NCI-H2227 (cell line): ENCODE data around the gene SETD2.
"Not testable (repeated sequence)": the region's sequence is repeated elsewhere in the genome, so short reads cannot be mapped to it uniquely, and the experiment has no call there.

ENCODE experiments used
- DNase-seq: peaks from one replicate; lab custom pipeline; 2025; ENCODE audit not compliant: unreplicated experiment; lab: John Stamatoyannopoulos, UW

Gene SETD2, protein sequence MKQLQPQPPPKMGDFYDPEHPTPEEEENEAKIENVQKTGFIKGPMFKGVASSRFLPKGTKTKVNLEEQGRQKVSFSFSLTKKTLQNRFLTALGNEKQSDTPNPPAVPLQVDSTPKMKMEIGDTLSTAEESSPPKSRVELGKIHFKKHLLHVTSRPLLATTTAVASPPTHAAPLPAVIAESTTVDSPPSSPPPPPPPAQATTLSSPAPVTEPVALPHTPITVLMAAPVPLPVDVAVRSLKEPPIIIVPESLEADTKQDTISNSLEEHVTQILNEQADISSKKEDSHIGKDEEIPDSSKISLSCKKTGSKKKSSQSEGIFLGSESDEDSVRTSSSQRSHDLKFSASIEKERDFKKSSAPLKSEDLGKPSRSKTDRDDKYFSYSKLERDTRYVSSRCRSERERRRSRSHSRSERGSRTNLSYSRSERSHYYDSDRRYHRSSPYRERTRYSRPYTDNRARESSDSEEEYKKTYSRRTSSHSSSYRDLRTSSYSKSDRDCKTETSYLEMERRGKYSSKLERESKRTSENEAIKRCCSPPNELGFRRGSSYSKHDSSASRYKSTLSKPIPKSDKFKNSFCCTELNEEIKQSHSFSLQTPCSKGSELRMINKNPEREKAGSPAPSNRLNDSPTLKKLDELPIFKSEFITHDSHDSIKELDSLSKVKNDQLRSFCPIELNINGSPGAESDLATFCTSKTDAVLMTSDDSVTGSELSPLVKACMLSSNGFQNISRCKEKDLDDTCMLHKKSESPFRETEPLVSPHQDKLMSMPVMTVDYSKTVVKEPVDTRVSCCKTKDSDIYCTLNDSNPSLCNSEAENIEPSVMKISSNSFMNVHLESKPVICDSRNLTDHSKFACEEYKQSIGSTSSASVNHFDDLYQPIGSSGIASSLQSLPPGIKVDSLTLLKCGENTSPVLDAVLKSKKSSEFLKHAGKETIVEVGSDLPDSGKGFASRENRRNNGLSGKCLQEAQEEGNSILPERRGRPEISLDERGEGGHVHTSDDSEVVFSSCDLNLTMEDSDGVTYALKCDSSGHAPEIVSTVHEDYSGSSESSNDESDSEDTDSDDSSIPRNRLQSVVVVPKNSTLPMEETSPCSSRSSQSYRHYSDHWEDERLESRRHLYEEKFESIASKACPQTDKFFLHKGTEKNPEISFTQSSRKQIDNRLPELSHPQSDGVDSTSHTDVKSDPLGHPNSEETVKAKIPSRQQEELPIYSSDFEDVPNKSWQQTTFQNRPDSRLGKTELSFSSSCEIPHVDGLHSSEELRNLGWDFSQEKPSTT (N-terminal part only)

GRCh38 chr3:47164007-47164881, at the start of gene SETD2:
SETD2 (minus strand) TSS chr3:47164113; CDS start chr3:47163924, 189 bp downstream.
- peak; percentile 89 for DNase-seq

DNA sequence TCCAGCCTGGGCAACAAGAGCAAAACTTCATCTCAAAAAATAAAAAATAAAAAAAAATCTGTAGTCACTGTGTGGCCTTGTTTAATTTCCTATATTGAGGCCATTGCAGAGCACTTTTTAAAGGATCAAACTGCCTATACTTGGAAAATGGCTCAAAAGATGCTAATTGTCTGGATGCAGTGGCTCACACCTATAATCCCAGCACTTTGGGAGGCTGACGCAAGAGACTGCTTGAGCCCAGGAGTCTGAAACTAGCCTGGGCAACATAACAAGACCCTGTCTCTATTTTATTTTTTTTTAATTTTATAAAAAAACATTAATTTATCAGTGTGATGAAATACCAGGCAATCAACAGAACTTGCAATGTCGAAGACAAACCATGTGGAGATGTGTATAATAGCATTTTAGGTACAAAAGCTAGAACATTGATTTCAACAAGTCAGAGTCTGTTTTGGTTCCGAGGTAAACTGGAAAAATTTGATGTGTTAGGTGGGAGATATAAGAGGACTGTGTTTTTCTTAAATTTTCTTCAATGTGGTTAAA, 47.0 kb upstream of the SETD2 start:
- DNase-seq = no peak

DNA sequence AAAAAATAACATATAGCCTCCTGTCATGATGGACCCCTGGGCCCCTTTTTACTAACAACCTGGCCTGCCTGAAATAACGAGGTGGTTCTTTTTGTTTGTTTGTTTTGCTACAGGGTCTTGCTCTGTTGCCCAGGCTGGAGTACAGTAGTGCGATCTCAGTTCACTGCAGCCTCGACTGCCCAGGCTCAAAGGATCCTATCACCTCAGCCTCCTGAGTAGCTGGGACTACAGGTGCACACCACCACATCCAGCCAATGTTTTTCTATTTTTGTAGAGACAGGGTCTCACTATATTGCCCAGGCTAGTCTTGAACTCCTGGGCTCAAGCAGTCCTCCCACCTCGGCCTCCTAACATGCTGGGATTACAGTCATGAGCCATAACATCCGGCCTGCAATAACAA, 42.1 kb upstream of the SETD2 start:
- not testable (repeated sequence) for DNase-seq

GRCh38 chr3:47204875-47205274, 41.0 kb upstream of the SETD2 start:
- no peak for DNase-seq

DNA sequence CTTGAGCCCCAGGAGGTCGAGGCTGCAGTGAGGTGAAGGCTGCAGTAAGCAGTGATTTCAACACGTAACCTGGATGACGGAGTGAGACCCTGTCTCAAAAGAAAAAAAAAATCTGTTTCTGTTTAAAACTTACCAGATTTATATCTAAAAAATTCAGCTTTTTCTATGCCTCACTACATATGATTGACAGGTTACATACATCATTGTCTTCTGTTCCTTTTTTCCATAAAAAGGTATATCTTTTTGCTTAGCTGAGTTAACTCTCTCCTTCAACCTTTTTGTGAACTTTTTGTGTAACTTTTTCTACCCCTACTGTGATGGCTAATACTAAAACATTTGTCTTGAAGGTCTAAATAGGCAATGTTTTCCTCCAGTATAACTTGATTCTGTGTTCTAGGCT, 38.6 kb upstream of the SETD2 start:
- no peak for DNase-seq

DNA sequence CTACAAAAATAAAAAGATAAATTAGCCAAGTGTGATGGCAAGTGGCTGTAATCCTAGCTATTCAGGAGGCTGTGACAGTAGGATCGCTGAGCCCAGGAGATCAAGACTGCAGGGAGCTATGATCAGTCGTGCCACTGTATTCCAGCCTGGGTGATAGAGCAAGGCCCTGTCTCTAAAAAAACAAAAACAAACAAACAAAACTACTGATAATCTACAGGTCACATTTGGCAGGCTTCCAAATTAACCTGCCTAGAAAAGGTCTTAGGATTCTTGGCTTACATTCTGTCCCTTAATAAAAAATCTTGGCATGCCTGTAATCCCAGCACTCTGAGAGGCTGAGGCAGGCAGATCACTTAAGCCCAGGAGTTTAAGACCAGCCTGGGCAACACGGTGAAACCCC, 33.4 kb upstream of the SETD2 start:
- no peak for DNase-seq

GRCh38 chr3:47194994-47195393, 31.1 kb upstream of the SETD2 start:
- DNase-seq = no peak

DNA sequence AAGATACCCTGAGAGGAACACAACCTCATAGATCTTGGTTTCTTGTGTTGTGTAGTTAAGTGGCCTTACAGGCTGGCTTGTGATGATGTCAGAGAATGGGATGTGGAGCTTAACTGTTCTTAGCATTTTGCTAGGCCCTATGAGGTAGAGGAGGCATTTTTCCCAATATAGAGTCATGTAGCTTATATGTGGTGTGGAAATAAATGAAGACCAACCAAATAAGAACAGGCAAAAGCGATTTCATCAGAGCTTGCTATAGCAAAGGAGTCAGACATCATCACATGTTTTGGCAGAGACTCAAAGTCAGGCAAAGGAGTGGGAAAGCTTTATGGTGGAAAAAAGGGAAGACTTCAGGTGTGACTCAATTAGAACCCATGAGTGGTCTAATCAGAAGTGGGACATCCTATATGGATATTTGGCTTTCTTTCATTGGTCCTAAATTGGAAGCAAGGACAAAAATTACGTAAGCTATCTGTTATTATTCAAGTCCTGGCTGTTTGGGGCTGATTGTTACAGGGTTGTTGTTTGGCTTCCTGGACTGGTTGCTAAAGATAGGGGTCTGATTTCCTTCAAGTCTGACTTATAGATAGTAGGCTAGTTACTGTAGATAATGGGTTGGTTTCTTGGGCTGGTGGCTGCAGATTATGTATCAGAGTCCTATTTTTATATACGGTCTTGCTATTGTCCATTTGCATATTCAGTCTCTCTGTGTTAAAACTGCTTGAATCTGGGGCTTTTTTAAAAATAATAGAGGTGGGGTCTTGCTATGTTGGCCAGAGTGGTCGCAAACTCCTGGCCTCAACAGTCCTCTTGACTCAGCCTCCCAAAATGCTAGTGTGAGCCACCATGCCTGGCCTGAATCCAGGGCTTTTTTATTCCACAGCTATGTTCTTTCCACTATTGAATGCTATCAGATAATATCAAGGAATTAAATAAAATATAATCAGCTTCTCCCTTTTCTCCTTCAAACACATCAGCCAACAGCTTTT, 30.3 kb upstream of the SETD2 start:
- DNase-seq = no peak

GRCh38 chr3:47186285-47186684, 22.4 kb upstream of the SETD2 start:
- DNase-seq = no peak

DNA sequence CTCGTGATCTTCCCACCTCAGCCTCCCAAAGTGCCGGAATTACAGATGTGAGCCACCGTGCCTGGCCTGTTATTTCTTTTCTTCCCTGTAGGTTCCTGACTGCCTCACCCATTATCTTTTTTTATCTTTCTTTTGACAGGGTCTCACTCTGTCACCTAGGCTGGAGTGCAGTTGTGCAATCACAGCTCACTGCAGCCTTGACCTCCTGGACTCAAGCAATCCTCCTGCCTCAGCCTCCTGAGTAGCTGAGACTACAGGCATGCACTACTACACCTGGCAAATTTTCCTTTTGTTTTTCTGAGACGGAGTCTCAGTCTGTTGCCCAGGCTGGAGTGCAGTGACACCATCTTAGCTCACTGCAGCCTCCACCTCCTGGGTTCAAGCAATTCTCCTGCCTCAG, 17.8 kb upstream of the SETD2 start:
- DNase-seq = not testable (repeated sequence)

DNA sequence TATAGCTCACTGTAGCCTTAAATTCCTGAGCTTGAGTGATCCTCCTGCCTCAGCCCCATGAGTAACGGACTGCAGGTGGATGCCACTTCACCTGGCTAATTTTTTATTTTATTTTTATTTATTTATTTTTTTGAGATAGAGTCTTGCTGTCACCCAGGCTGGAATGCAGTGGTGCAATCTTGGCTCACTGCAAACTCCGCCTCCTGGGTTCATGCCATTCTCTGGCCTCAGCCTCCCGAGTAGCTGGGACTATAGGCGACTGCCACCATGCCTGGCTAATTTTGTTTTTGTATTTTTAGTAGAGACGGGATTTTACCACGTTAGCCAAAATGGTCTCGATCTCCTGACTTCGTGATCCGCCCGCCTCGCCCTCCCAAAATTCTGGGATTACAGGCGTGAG, 16.1 kb upstream of the SETD2 start:
- DNase-seq = not testable (repeated sequence)

DNA sequence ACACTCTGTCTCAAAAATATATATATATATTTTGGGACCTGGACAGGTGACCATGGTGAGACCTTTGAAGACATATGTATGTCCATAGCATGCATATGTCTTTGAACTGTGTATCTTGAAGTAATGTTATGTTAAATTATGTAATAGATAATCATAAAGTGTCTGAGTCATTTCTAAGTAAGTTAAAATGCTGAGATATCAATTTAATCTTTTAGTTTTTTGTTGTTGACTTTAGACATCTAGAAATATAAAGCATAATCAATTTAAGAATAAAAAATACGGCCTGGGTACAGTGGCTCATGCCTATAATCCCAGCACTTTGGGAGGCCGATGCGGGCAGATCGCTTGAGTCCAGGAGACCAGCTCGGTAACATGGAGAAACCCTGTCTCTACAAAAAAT, 12.7 kb upstream of the SETD2 start:
- DNase-seq = no peak

GRCh38 chr3:47163169-47164006, 525 bp downstream of the SETD2 start:
- DNase-seq = peak; percentile 72

DNA sequence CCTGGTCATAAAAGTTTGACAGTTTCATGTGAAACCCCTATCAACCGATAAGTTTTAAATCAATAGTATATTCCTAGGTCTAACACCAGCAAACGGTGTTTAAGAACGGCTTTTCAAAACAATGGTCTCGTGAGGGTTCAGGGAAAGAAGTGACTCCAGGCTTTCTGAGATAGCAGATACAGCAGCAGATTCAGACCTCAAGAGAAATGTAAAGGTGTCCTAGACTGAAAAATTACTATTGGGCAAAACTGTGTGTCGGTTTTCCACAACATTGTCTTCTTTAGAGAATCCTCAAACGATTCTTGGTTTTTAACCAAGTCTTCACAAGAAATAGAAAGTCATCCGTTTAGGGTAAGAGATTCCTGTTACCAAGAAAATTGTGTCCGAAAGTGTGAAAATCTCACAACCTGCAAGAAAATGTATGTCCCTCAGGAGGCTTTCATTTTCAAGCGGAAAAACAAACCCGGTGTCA, 1.2 kb downstream of the SETD2 start:
- peak; percentile 3 for DNase-seq

DNA sequence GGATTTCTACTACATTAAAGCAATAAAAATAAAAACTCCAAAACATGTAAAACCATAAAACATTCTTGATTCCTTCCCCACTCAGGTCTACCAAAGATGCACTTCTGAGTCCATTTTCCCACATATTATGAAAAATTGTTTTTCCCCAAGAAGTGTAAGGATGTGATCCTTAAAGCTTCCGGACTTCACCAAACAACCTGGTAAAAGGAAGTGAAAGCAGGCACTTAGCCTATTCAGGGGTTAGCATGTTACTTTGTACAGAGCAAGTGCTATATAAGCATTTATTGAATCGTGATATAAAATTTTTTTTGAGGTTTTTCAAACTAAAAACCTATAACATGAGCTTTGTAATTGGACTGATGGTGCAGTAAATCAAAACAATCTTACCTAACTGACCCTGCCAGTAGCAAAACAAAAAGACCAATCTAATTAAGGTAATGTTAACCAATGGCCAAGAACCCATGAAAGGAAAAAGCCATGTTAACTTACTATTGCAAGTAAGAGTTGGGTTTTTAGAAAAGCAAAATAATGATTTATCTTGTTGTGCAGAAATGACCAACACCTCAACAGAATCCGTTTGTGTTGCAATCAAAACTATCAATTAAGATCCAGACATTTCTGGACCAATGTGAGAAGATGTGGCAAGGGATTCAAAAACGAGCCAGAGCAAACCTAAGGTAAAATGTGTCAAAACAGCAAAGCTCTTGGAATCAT, 1.8 kb downstream of the SETD2 start:
- no peak for DNase-seq

- DNase-seq = no peak
Measured at GRCh38 chr3:47159820-47160219, 4.1 kb downstream of the SETD2 start.

DNA sequence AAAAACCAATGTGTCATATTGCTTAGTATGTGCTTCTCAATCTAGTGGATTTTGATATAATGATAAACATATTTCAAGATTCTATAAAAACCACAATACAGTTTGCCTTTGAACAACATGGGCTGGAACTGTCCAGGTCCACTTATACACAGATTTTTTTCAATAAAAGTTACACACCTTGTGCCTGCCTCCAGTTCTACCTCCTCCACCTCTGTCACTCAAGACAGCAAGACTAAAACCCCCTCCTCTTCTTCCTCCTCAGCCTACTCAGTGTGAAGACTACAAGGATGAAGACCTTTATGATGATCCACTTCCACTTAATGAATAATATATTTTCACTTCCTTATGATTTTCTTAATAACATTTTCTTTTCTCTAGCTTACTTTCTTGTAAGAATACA, 5.7 kb downstream of the SETD2 start:
- DNase-seq = no peak
